T47D (cell line): ENCODE measurements around the gene SREBF1.
A peak's percentile ranks its signal among the peaks of the same experiment; 100 is the strongest.

Source experiments
- DNase-seq, 2 experiments: peaks; one replicate each; pipeline versions ENCODE4 v3.0.0 to v3.0.0-alpha.2; 2011 to 2012; ENCODE audit warnings: low read depth in 1 of 2, low spot score in 1 of 2
- JUND ChIP-seq: IDR thresholded peaks from 2 replicates; pipeline ENCODE4 v1.6.1; 2012; ENCODE audit warnings: low read depth
- in situ Hi-C: cut with HindIII; loops from 2 replicates; pipeline ENCODE4 v1.10.0; 2016; ENCODE audit warnings: low sequenced_read_pairs, low pct_unique_long_range_greater_than_20kb

SREBF1 gene

DNA sequence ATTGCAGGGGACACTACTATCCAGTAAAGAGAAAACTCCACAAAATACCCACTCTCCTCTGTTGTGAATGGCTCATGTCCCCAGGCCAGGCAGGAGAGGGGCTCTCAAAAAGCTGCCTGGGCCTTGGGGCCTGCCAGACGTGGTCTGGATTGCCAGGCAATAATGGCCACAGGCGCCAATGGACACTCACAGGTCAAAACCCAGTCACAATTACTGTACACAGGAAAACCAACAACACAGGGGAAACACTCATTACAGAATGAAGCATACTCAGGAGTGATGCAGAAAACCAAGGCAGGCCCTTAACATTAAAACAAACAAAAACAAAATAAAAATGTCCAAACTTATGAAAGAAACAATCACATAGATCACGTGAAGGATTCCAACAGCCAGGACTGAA is 35.1 kb upstream of the SREBF1 start:
- TF ChIP-seq JUND, result no peak
- DNase-seq, result no peak
- in situ Hi-C loops, result no loop called here

- in situ Hi-C loops, result no loop called here
- DNase-seq, result peak in 1 of 2 experiments; percentile 11
- no peak for TF ChIP-seq JUND
These were observed 33.5 kb upstream of the SREBF1 start for GRCh38 chr17:17870247-17870646.

- no peak for TF ChIP-seq JUND
- DNase-seq, result no peak
- in situ Hi-C loops, result no loop called here
These were observed 32.1 kb upstream of the SREBF1 start for GRCh38 chr17:17868641-17869522.

DNA sequence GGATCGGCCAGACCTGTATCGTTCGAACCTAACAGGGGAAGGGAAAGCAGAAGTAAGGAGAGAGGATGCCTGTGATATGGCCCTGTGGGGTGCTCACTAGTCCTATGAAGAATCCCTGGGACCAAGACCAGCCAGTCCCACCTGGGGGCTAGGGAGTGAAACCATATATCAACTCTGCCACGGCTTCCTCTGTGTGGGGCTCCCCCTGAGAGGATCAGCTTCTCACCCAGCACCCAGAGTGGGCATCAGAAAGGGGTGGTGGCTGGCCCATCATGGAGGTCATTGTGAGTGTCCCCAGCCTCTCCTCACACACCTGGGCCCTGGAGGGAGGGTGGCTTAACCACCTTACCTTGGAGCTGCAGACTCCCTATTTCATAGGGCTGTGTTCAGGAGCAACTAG is 30.1 kb upstream of the SREBF1 start:
- DNase-seq, result no peak
- no peak for TF ChIP-seq JUND
- in situ Hi-C loops, result no loop called here

- DNase-seq, result no peak
- TF ChIP-seq JUND, result no peak
- in situ Hi-C loops, result no loop called here
These were observed 29.6 kb upstream of the SREBF1 start for GRCh38 chr17:17866425-17866824.

DNA sequence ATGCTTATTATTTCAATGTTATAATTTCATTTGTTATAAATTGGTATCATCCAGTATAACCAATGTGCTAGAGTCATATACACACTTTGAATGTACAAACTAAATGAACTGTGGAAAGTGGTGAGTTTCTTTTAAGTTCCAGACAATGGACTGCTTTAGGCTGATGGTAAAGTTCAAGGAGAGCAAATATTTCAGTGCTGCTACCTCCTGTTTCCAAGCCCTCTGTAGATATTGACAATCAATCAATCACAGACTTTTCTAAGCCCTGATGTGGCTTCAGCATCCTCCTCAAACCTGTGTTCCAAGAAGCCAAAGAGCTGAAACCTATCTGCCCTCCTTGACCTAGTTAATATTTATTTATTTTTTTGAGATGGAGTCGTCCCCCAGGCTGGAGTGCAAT is 28.2 kb upstream of the SREBF1 start:
- no peak for DNase-seq
- no peak for TF ChIP-seq JUND
- in situ Hi-C loops, result no loop called here

DNA sequence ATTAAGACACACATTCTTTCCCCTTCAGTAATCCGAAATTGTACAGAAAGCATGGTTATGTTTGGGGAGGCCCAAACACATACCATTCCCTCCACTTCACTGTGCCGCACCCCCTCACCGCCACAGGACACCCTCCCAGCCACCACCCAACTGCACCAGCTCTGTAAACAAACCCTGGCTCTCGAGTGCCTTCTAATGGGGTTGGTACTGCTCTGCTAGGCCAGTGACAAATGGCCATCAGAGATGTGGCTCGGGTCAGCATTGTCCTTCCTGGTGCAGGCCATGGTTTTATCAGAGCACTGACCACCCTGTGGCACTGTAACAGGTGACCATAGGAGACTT is 24.0 kb upstream of the SREBF1 start:
- in situ Hi-C loops, result no loop called here
- no peak for TF ChIP-seq JUND
- no peak for DNase-seq

DNA sequence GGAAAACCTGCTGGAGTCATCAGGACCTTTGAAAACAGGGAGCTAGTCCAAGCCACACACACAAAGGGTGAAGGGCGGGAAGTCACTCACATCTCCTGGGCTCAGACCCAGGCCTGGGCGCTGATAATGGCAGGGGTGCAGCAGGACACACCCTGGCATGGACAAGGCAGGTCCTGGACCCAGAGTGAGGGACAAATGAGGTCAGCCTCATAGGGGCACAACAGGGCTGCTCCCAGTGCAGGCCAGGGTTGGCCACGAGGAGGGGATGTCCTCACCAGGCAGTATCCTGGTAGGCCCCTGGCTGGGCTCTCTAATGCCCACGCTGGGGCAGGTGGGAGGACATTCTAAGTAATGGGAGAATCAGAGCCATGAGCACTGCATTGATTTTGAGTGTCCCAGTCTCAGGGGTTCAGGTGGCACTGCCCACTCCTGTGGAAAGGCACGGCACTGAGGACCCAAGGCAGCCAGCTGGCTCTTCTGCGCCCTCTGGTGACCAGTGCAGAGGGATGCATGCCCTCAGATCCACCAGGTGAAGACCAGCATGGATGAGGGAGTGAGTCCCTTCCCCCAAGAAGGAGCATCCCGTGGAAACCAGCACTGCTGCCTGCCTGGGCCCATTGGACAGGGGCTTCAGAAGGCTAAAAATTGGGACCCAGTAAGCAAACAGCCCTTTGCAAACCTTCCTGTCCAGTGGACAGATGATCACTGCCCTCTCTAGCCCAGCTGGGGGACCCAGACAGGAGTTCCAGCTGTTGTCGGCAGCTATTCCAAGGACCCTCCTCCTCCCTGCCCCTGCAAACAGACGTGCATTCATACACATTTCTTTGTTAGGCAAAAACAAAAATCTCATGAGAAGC is 23.4 kb upstream of the SREBF1 start:
- in situ Hi-C loops, result no loop called here
- TF ChIP-seq JUND, result no peak
- peak; percentile 75 to 78 for DNase-seq

GRCh38 chr17:17857496-17857895 is 20.7 kb upstream of the SREBF1 start:
- no peak for TF ChIP-seq JUND
- no peak for DNase-seq
- in situ Hi-C loops, result no loop called here

DNA sequence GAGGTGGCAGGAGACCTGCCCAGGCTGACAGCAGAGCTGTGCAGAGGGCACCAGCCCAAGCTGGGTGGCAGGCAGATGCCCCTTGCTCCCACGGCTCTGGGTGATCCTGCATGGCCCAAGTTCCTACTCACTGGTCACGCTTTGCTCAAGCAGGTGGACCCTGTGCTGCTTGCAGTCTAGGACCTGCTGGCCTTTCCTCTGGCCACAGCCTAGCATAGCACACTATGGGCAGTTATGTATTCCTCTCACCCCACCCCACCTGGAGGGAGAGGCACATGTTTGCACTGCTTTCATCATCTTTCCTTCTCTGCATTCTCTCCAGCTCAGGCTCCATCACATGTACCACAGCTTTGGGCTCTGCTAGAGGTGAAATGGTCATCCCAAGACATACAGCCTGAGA is 19.6 kb upstream of the SREBF1 start:
- in situ Hi-C loops, result no loop called here
- no peak for TF ChIP-seq JUND
- no peak for DNase-seq

GRCh38 chr17:17855976-17856375 is 19.2 kb upstream of the SREBF1 start:
- in situ Hi-C loops, result no loop called here
- DNase-seq, result no peak
- TF ChIP-seq JUND, result no peak

GRCh38 chr17:17853811-17854447 is 17.1 kb upstream of the SREBF1 start:
- in situ Hi-C loops, result no loop called here
- no peak for DNase-seq

DNA sequence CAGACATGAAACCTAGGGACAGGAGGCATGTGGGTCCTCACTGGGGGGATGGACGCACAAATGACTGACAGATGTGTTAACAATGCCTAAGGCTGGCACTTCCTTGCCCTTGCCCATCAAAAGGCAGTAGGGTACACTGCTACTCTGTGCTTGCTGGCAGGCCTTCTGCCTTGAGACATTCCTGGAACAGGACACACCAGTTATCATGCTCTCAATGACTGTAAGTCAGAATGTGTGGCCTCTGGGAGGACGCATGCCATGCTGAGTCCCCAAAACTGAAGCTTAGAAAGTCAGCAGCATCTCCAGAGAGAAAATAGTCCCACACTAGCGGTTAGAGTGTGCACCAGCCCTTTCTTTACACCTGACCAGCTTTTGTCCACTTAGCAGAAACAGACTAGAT is 16.1 kb upstream of the SREBF1 start:
- in situ Hi-C loops, result no loop called here
- TF ChIP-seq JUND, result no peak
- no peak for DNase-seq

More at GRCh38 chr17:17853811-17854447, 17.1 kb upstream of the SREBF1 start:
- TF ChIP-seq JUND, result no peak
